K562 treated with DMSO at 1 percent for 48 hours (cell line): ENCODE results near the gene FIGLA. TPM values are rescaled to one million over a fixed set of nuclear protein-coding genes. Genes with fewer than 3 reads are reported as not detected.

Experiments used
- total RNA-seq: library from RNA; unstranded; fragments of 300-600 nt; gene quantifications from 2 replicates; pipeline ENCODE4 v1.2.3, GENCODE V29; 2022; ENCODE audit warnings: low replicate concordance; ENCODE audit errors: extremely low read depth

FIGLA gene, protein sequence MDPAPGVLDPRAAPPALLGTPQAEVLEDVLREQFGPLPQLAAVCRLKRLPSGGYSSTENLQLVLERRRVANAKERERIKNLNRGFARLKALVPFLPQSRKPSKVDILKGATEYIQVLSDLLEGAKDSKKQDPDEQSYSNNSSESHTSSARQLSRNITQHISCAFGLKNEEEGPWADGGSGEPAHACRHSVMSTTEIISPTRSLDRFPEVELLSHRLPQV
- not detected in 2 replicates for total RNA-seq

GRCh38 chr2:70790136-70790828 is at the start of gene FIGLA:
Gene FIGLA, minus strand, starts transcription at chr2:70790643. Its CDS starts 5 bp downstream, at chr2:70790638.

GRCh38 chr2:70835643-70836042 is 45.2 kb upstream of the FIGLA start, which contains the start of gene CD207:
Gene CD207, minus strand, starts transcription at chr2:70835816. Its CDS starts 40 bp downstream, at chr2:70835776.

DNA sequence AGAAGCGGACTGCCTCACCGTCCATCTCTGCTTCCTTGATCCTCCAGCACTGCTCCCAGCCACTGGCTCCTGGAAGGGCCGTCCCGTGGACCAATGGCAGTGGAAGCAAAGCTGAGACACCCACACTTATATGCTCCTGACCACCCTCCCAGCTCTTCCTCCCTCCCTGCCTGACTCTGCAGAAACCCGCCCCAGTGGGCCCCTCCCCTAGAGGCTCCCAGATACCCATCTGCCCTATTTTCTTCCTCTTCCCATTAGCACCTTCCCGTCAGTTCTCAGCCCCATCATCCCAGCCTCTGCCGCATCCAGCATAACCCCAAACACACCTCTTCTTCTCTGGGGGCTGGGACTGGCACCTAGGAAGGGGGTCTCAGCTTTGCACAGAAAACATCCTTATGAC is 30.1 kb upstream of the FIGLA start, which contains the start of gene CLEC4F:
TSS of gene CLEC4F (minus strand) at position 101 of the 400 bp plus-strand sequence. CDS start at position 25, 76 bp downstream.

GRCh38 chr2:70767699-70768589 is 22.5 kb downstream of the FIGLA start, which contains the start of gene ADD2:
Gene ADD2, minus strand, starts transcription at chr2:70768200. Its CDS starts 61,792 bp downstream, at chr2:70706408.

Other genes starting within 250 kb of the FIGLA start
- gene TGFA, start 236.8 kb downstream of the FIGLA start, total RNA-seq = not detected in 2 replicates
- not detected in 2 replicates for gene ADD2, start 22.4 kb downstream of the FIGLA start, total RNA-seq
- not detected in 2 replicates for gene CLEC4F, start 30.0 kb upstream of the FIGLA start, total RNA-seq
- not detected in 2 replicates for gene CD207, start 45.2 kb upstream of the FIGLA start, total RNA-seq
- not detected in 2 replicates for gene VAX2, start 109.9 kb upstream of the FIGLA start, total RNA-seq
- gene ATP6V1B1, start 145.3 kb upstream of the FIGLA start, total RNA-seq = not detected in 2 replicates
- gene ANKRD53, start 188.0 kb upstream of the FIGLA start, total RNA-seq = not detected in 2 replicates
- gene TEX261, start 204.2 kb upstream of the FIGLA start, total RNA-seq = not detected in 2 replicates